GM13977 (cell line): ENCODE results near the gene TRIM46.
A peak's percentile ranks its signal among the peaks of the same experiment; 100 is the strongest.
"Not testable (repeated sequence)": the region's sequence is repeated elsewhere in the genome, so short reads cannot be mapped to it uniquely, and the experiment has no call there.

Experiments
- DNase-seq: peaks from one replicate; pipeline ENCODE4 v3.0.0; 2012; ENCODE audit warnings: low spot score
- in situ Hi-C: fragments of 300-500 bp; cut with MboI; formaldehyde crosslinking; loops from one replicate; pipeline ENCODE4 v1.12.0; 2022; ENCODE audit warnings: low sequenced_read_pairs, low pct_unique_long_range_greater_than_20kb, mixed read lengths, inconsistent platforms; ENCODE audit not compliant: unreplicated experiment
- TF ChIP-seq, protein P1 (sequence below): IDR thresholded peaks from 2 replicates; pipeline ENCODE4 v1.5.1; 2012; ENCODE audit warnings: mild to moderate bottlenecking, control low read depth; ENCODE audit not compliant: insufficient read depth; ENCODE audit errors: extremely low read depth, missing control alignments

Gene TRIM46

DNA sequence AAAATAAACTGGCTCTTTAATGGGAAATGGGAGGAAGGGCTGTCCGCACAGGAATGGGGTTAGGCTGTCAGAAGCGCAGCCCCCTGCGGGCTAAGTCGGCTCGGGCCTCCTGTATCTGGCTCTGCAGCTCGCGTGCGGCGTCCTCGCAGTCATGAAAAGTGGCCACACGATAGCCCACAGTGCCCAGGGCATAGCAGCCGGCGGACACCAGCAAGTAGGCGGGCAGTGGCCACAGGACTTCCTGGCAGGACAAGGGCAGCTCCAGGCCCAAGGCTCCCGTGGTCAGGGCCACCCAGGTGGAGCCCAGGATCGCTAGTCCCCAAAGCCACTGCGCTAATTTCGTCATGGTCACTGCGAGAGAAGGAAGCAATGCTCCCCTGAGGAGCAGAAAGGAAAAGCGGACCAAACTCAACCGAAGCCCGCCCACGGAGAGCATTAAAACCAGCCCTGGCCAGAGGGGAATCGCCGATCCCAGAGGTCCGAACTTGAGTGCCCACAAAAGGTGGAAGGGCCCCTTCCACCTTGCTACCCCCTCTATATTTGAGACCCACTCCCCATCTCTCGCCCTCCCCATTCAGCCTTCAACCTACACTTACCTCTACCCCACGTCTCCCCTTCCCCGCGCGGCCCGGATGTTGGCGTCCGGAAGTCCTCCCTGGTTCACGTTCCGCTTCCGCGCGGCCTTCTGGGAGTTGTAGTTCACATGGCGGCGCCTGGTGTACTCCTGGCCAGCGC lies 33.6 kb upstream of the TRIM46 start, which contains the start of gene DPM3:
DPM3 (minus strand) TSS at position 637 of the 735 bp plus-strand sequence; CDS start at position 346, 291 bp downstream.
- TF ChIP-seq, protein P1, sequence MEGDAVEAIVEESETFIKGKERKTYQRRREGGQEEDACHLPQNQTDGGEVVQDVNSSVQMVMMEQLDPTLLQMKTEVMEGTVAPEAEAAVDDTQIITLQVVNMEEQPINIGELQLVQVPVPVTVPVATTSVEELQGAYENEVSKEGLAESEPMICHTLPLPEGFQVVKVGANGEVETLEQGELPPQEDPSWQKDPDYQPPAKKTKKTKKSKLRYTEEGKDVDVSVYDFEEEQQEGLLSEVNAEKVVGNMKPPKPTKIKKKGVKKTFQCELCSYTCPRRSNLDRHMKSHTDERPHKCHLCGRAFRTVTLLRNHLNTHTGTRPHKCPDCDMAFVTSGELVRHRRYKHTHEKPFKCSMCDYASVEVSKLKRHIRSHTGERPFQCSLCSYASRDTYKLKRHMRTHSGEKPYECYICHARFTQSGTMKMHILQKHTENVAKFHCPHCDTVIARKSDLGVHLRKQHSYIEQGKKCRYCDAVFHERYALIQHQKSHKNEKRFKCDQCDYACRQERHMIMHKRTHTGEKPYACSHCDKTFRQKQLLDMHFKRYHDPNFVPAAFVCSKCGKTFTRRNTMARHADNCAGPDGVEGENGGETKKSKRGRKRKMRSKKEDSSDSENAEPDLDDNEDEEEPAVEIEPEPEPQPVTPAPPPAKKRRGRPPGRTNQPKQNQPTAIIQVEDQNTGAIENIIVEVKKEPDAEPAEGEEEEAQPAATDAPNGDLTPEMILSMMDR = no peak
- in situ Hi-C loops = no loop called here
- peak; percentile 89 for DNase-seq

DNA sequence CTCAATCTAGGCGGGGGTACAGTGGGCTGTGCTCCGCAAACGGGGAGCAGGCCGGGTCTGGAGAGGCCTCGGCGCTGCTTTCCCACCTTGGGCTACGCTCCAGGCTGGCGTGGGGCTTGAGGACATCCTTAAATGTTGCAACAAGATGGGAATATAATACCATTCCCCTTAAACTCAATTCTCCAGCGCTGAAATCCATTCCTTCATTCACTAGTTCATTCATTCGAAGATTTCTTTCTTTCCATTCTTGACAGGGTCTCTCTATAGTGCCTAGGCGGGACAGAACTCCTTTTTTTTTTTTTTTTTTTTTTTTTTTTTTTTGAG lies 33.1 kb upstream of the TRIM46 start:
- in situ Hi-C loops = no loop called here
- TF ChIP-seq, protein P1 = no peak
- DNase-seq = no peak

DNA sequence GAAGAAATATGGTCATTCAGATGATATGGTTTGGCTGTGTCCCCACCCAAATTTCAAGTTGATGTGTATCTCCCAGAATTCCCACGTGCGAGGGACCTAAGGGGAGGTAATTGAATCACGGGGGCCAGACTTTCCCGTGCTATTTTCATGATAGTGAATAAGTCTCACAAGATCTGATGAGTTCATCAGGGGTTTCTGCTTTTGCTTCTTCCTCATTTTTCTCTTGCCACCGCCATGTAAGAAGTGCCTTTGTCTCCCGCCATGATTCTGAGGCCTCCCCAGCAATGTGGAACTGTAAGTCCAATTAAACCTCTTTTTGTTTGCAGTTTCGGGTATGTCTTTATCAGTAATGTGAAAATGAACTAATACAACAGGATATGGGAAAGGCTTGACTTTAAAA lies 31.9 kb upstream of the TRIM46 start:
- TF ChIP-seq, protein P1 = no peak
- DNase-seq = no peak
- in situ Hi-C loops = no loop called here

DNA sequence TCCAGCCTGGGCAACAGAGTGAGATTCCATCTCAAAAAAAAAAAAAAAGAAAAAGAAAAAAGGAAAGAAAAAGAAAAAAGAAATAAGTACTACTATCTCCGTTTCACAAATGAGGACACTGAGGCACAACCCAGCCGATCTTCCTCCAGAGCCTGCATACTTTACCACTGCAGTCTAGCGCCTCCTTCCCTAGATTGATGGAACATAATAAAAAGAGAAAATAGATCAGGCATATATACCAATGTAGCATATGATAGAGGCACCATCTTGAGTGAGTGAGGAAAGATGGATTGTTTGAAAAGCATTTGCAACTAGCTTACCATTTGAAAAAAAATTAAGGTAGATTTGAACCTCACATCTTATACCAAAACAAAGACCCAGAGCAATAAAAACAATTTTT lies 28.2 kb upstream of the TRIM46 start:
- TF ChIP-seq, protein P1 = no peak
- no peak for DNase-seq
- in situ Hi-C loops = no loop called here

DNA sequence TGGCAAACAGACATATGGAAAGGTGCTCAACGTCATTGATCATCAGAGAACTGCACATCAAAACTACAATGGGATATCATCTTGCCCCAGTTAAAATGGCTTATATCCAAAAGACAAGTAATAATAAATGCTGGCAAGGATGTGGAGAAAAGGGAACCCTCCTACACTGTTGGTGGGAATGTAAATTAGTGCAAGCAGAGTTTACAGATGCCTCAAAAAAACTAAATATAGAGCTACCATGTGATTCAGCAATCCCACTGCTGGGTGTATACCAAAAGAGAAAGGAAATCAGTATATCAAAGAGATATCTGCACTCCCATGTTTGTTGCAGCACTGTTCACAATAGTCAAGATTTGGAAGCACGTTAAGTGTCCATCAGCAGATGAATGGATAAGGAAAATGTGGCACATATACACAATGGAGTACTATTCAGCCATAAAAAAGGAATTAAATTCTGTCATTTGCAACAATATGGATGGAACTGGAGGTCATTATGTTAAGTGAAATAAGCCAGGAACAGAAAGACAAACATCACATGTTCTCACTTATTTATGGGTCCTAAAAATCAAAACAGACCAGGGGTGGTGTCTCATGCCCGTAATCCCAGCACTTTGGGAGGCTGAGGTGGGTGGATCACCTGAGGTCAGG lies 17.5 kb upstream of the TRIM46 start:
- DNase-seq, in situ Hi-C loops: not testable (repeated sequence)

DNA sequence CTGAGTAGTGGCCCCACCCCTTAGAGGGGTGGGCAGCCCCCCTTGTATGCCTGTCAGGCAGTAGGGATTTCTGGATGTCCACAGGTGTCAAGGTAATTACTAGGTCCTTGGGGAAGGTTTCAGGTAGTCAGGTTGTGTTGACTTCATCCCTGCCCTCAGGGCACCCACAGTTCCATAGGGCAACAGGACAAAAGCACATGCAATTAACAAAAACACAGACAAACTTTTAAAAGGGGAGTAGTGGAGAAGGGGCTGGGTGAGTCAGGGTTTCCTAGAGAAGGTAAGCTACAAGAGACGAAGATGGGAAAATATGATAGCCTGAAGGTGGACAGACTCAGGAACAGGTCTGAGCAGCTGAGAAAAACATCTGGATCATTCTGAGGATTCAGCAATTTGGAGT lies 14.7 kb upstream of the TRIM46 start:
- TF ChIP-seq, protein P1 = no peak
- in situ Hi-C loops = no loop called here
- no peak for DNase-seq

DNA sequence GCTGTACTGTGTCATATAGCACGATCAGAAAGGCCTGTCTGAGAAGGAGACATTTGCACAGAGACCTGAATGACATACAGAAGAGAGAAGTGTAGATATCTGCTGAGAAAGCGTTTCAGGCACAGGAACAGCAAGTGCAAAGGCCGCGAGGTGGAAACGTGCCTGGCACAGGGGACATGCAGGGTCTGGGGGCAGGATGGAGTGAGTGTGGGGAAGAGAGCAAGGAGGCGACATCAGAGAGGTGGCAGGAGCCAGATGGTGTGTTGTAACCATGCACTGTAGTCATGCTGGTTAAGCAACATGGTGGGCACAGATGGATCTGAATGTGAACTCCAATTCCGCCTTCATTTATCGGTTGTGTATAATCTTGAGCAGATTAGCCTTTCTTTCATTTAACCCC lies 13.5 kb upstream of the TRIM46 start:
- in situ Hi-C loops = no loop called here
- DNase-seq = no peak
- TF ChIP-seq, protein P1 = no peak

DNA sequence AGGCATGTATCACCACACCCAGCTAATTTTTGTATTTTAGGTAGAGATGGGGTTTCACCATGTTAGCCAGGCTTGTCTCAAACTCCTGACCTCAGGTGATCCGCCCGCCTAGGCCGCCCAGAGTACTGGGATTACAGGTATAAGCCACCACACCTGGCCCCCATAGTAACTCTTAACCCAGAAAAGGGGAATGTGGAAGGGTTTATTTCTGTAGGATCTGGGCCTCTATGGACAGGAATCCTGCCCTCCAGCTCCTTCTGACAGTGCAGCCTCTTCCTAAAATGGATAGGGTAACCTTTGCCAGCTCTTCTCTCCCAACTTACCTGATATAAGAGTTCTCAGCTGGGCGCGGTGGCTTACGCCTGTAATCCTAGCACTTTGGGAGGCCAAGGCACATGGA lies 11.0 kb upstream of the TRIM46 start:
- in situ Hi-C loops, DNase-seq: not testable (repeated sequence)

DNA sequence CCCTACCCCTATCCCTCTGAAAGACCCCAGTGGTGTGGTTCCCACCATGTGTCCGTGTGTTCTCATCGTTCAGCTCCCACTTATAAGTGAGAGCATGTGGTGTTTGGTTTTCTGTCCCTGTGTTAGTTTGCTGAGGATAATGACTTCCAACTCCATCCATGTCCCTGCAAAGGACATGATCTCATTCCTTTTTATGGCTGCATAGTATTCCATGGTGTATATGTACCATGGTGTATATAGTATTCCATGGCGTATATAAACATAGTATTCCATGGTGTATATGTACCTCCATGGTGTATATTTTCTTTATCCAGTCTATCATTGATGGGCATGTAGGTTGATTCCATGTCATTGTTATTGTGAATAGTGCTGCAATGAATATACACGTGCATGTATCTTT lies 9.9 kb upstream of the TRIM46 start:
- DNase-seq, in situ Hi-C loops: not testable (repeated sequence)

DNA sequence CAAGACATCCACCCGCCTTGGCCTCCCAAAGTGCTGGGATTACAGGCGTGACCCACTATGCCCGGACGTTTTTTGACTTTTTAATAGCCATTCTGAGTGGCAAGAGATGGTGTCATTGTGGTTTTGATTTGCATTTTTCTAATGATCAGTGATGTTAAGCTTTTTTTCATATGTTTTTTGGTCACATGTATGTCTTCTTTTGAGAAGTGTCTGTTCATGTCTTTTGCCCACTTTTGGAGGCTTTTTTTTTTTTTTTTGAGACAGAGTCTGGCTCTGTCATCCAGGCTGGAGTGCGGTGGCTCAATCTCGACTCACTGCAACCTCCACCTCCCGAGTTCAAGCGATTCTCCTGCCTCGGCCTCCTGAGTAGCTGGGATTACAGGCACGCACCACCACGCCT lies 9.0 kb upstream of the TRIM46 start:
- in situ Hi-C loops = loop anchor here (5.0 kb wide), 1 partner anchor 72 kb away; no protein-coding TSS in a partner anchor
- not testable (repeated sequence) for DNase-seq
